Keratinocyte (primary cell): ENCODE measurements around the gene KXD1. TPM values are rescaled to one million over a fixed set of nuclear protein-coding genes. Genes with fewer than 3 reads are reported as not detected.

ENCODE experiments used
- DNase-seq: peaks from one replicate; pipeline ENCODE4 v3.0.0-alpha.2; 2011; ENCODE audit warnings: low read depth, missing footprints, low spot score
- FAIRE-seq: peaks from 2 replicates; lab custom pipeline; 2011; peaks lifted over from hg19 to GRCh38; lab: Jason Lieb, UNC
- H2AFZ ChIP-seq: 2 replicates; pipeline ENCODE4 v1.6.0; 2012; ENCODE audit warnings: low read length, control low read depth, inconsistent platforms; ENCODE audit not compliant: control insufficient read depth
- H3K27ac ChIP-seq: 2 replicates; pipeline ENCODE4 v1.5.1; 2011; ENCODE audit warnings: low read length; ENCODE audit not compliant: control insufficient read depth, insufficient read depth
- H3K27me3 ChIP-seq: 3 replicates; pipeline ENCODE4 v1.6.0; 2011; ENCODE audit warnings: low read length; ENCODE audit not compliant: control insufficient read depth, insufficient read depth; ENCODE audit errors: extremely low read depth
- H3K36me3 ChIP-seq, 2 experiments: 2 replicates in 1 of 2; 3 replicates in 1 of 2; pipeline ENCODE4 v1.5.1; 2011; ENCODE audit warnings: low read length in 2 of 2, mild to moderate bottlenecking in 1 of 2; ENCODE audit not compliant: control insufficient read depth in 2 of 2, insufficient read depth in 2 of 2; ENCODE audit errors: extremely low read depth in 1 of 2
- H3K4me1 ChIP-seq: 3 replicates; pipeline ENCODE4 v1.5.1; 2011; ENCODE audit warnings: low read length; ENCODE audit not compliant: control insufficient read depth, insufficient read depth; ENCODE audit errors: extremely low read depth
- H3K4me2 ChIP-seq: 3 replicates; pipeline ENCODE4 v1.6.0; 2011; ENCODE audit warnings: low read depth, low read length; ENCODE audit not compliant: control insufficient read depth, insufficient read depth; ENCODE audit errors: extremely low read depth
- H3K4me3 ChIP-seq, 3 experiments: fragments of 200-600 bp in 1 of 3; sonication (generic) in 1 of 3; 2 replicates in 2 of 3; 3 replicates in 1 of 3; pipeline ENCODE4 v1.5.1; 2011 to 2016; ENCODE audit warnings: low read length in 3 of 3, mild to moderate bottlenecking in 3 of 3, control low read depth in 2 of 3, inconsistent platforms in 1 of 3, low read depth in 1 of 3, mixed read lengths in 1 of 3, mixed run types in 1 of 3, moderate library complexity in 1 of 3; ENCODE audit not compliant: control insufficient read depth in 2 of 3, insufficient read depth in 2 of 3; ENCODE audit errors: extremely low read depth in 1 of 3
- H3K79me2 ChIP-seq: 2 replicates; pipeline ENCODE4 v1.6.0; 2012; ENCODE audit warnings: low read length; ENCODE audit not compliant: control insufficient read depth, insufficient read depth
- H3K9ac ChIP-seq: 3 replicates; pipeline ENCODE4 v1.6.0; 2011; ENCODE audit warnings: low read length; ENCODE audit not compliant: control insufficient read depth, insufficient read depth; ENCODE audit errors: extremely low read depth
- H3K9me1 ChIP-seq: 3 replicates; pipeline ENCODE4 v1.6.0; 2011; ENCODE audit warnings: low read length; ENCODE audit not compliant: control insufficient read depth, insufficient read depth; ENCODE audit errors: extremely low read depth
- H3K9me3 ChIP-seq: 2 replicates; pipeline ENCODE4 v1.5.1; 2012; ENCODE audit warnings: low read depth, low read length; ENCODE audit not compliant: control insufficient read depth
- H4K20me1 ChIP-seq: 3 replicates; pipeline ENCODE4 v1.6.0; 2011; ENCODE audit warnings: low read length; ENCODE audit not compliant: control insufficient read depth, insufficient read depth; ENCODE audit errors: extremely low read depth
- EZH2 ChIP-seq: IDR thresholded peaks from one replicate; pipeline ENCODE4 v1.6.1; 2012; ENCODE audit warnings: inconsistent platforms, mild to moderate bottlenecking, low read length, moderate library complexity
- dilution Hi-C: fragments of 300-500 bp; cut with MboI; formaldehyde crosslinking; loops from one replicate; pipeline ENCODE4 v1.7.0; 2020; ENCODE audit warnings: low sequenced_read_pairs; ENCODE audit not compliant: extremely low pct_ligation_motif_present
- polyA plus RNA-seq, 5 experiments: library from polyadenylated mRNA; depleted of rRNA in 3 of 5; stranded (reverse) in 3 of 5; stranded (forward) in 1 of 5; unstranded in 1 of 5; fragments of >200 nt; gene quantifications; 1 replicate in 1 of 5; 2 replicates in 3 of 5; 3 replicates in 1 of 5; pipeline versions ENCODE4 v1.2.1 to v1.2.3, GENCODE V29; 2011 to 2012; ENCODE audit warnings: missing spikeins in 2 of 5, low read depth in 1 of 5, low replicate concordance in 1 of 5
- TF ChIP-seq, protein P1 (sequence below), 3 experiments: IDR thresholded peaks in 1 of 3; conservative IDR thresholded peaks in 1 of 3; optimal IDR thresholded peaks in 1 of 3; 2 replicates in 2 of 3; 3 replicates in 1 of 3; pipeline versions ENCODE3 to v1.5.1; 2011; ENCODE audit warnings: low read length in 3 of 3, mild to moderate bottlenecking in 3 of 3, moderate library complexity in 2 of 3, control low read depth in 1 of 3, inconsistent platforms in 1 of 3; ENCODE audit not compliant: insufficient read depth in 2 of 3; ENCODE audit errors: extremely low read depth in 1 of 3

The KXD1 gene
- polyA plus RNA-seq, 1 donor (not counting 4 experiments of a cell fraction or from before 2014, with no cell fraction given), result 94.6 TPM

GRCh38 chr19:18610245-18610555 is 52.5 kb downstream of the KXD1 start:
- Histone ChIP-seq H3K27ac (no peak overlapping the region), H3K79me2 (no peaks in the 10 kb centered on the region), H3K36me3 (no peaks in the 10 kb centered on the region), H3K27me3 (peaks cover 91% of the 10 kb centered on the region), H3K4me2 (no peak overlapping the region), H3K9me1 (no peaks in the 10 kb centered on the region), H3K9ac (no peak overlapping the region), H3K4me1 (peaks cover 8% of the 10 kb centered on the region), H3K4me3 (no peak overlapping the region), H3K9me3 (no peaks in the 10 kb centered on the region), H4K20me1 (no peaks in the 10 kb centered on the region), H2AFZ (no peak overlapping the region)
- FAIRE-seq, result no peak
- dilution Hi-C loops, result no loop called here
- DNase-seq, result no peak
- peak; percentile 61 for TF ChIP-seq EZH2
- TF ChIP-seq, protein P1, sequence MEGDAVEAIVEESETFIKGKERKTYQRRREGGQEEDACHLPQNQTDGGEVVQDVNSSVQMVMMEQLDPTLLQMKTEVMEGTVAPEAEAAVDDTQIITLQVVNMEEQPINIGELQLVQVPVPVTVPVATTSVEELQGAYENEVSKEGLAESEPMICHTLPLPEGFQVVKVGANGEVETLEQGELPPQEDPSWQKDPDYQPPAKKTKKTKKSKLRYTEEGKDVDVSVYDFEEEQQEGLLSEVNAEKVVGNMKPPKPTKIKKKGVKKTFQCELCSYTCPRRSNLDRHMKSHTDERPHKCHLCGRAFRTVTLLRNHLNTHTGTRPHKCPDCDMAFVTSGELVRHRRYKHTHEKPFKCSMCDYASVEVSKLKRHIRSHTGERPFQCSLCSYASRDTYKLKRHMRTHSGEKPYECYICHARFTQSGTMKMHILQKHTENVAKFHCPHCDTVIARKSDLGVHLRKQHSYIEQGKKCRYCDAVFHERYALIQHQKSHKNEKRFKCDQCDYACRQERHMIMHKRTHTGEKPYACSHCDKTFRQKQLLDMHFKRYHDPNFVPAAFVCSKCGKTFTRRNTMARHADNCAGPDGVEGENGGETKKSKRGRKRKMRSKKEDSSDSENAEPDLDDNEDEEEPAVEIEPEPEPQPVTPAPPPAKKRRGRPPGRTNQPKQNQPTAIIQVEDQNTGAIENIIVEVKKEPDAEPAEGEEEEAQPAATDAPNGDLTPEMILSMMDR (optimal IDR thresholded peaks at IDR 0.05 in 1 of 3, IDR thresholded peaks at IDR 0.05 in 1 of 3, conservative IDR thresholded peaks at IDR 0.05 in 1 of 3; ENCODE audit: extremely low read depth in 1 of 3, insufficient read depth in 2 of 3, low read length in 3 of 3), result no peak

- Histone ChIP-seq H3K27ac (no peak overlapping the region), H3K4me2 (no peak overlapping the region), H3K9me3 (no peaks in the 10 kb centered on the region), H3K4me1 (peaks cover 8% of the 10 kb centered on the region), H3K79me2 (no peaks in the 10 kb centered on the region), H2AFZ (no peak overlapping the region), H4K20me1 (no peaks in the 10 kb centered on the region), H3K27me3 (peaks cover 85% of the 10 kb centered on the region), H3K4me3 (no peak overlapping the region), H3K9me1 (no peaks in the 10 kb centered on the region), H3K36me3 (no peaks in the 10 kb centered on the region), H3K9ac (no peak overlapping the region)
- DNase-seq (no peak), FAIRE-seq (no peak)
- dilution Hi-C loops, result no loop called here
- TF ChIP-seq, protein P1 (optimal IDR thresholded peaks at IDR 0.05 in 1 of 3, IDR thresholded peaks at IDR 0.05 in 1 of 3, conservative IDR thresholded peaks at IDR 0.05 in 1 of 3; ENCODE audit: extremely low read depth in 1 of 3, insufficient read depth in 2 of 3, low read length in 3 of 3), result no peak
- TF ChIP-seq EZH2, result no peak
These were observed 53.1 kb downstream of the KXD1 start for GRCh38 chr19:18610556-18611326.
